Lower lobe of right lung (tissue), 2 donors: ENCODE measurements around the gene PRPSAP1. TPM values are rescaled to one million over a fixed set of nuclear protein-coding genes. Genes with fewer than 3 reads are reported as not detected.
"Not testable (repeated sequence)": the region's sequence is repeated elsewhere in the genome, so short reads cannot be mapped to it uniquely, and the experiment has no call there.

Experiments
- ATAC-seq, 2 donors: fragments of 200-7000 bp; cut with Tn5 transposase; one replicate each; pipeline ENCODE4 v1.9.1; 2020 to 2022; ENCODE audit warnings: mild to moderate bottlenecking in 2 of 2, moderate library complexity in 2 of 2
- DNase-seq: peaks from one replicate; pipeline ENCODE4 v3.0.0-alpha.2; 2020
- H3K27ac ChIP-seq: fragments of 200-600 bp; one replicate; pipeline ENCODE4 v1.8.0; 2022
- H3K27me3 ChIP-seq: fragments of 200-600 bp; one replicate; pipeline ENCODE4 v1.8.0; 2022; ENCODE audit warnings: low read depth
- H3K36me3 ChIP-seq: fragments of 200-600 bp; one replicate; pipeline ENCODE4 v1.8.0; 2022; ENCODE audit warnings: mild to moderate bottlenecking
- H3K4me1 ChIP-seq: fragments of 200-600 bp; one replicate; pipeline ENCODE4 v1.8.0; 2022
- H3K4me3 ChIP-seq: fragments of 200-600 bp; one replicate; pipeline ENCODE4 v1.8.0; 2022; ENCODE audit warnings: mild to moderate bottlenecking
- H3K9me3 ChIP-seq: fragments of 200-600 bp; one replicate; pipeline ENCODE4 v1.8.0; 2022
- CTCF ChIP-seq: fragments of 200-600 bp; IDR thresholded peaks from one replicate; pipeline ENCODE4 v1.8.0; 2022; ENCODE audit warnings: antibody characterized with exemption, mild to moderate bottlenecking
- intact Hi-C: fragments of 100-400 bp; cut with DNase I; formaldehyde crosslinking; loops from one replicate; pipeline ENCODE4 v1.11.0; 2022
- total RNA-seq: library from RNA; stranded (reverse); fragmentation: NEBNext Ultra II Directional; extraction: Animal tissue kit (Norgen Biotek cat#: 25700); gene quantifications from one replicate; pipeline ENCODE4 v1.2.1, GENCODE V29; 2021
- donor health status: DM: no; HTN: yes; CAD: no; lungs with severe emphysema.

PRPSAP1 gene
- total RNA-seq, 1 donor from 2014 or later: 70.4 TPM

- Histone ChIP-seq H3K4me3 (no peak overlapping the region), H3K27ac (no peak overlapping the region), H3K36me3 (no peaks in the 10 kb centered on the region), H3K27me3 (no peaks in the 10 kb centered on the region), H3K4me1 (peaks cover 15% of the 10 kb centered on the region), H3K9me3 (no peaks in the 10 kb centered on the region)
- ATAC-seq: no peak
- DNase-seq: no peak
- TF ChIP-seq CTCF: no peak
- intact Hi-C loops: no loop called here
These were observed 6.7 kb upstream of the PRPSAP1 start for GRCh38 chr17:76360461-76360860.

GRCh38 chr17:76359776-76360175 is 6.1 kb upstream of the PRPSAP1 start:
- H3K27ac ChIP-seq, H3K27me3 ChIP-seq, H3K4me3 ChIP-seq, ATAC-seq, H3K36me3 ChIP-seq, intact Hi-C loops, DNase-seq, H3K9me3 ChIP-seq: not testable (repeated sequence)
- H3K4me1 ChIP-seq: peaks cover 17% of the 10 kb centered on the region

- Histone ChIP-seq H3K4me1 (peaks cover 21% of the 10 kb centered on the region), H3K4me3 (no peak overlapping the region), H3K27me3 (no peaks in the 10 kb centered on the region), H3K36me3 (no peaks in the 10 kb centered on the region), H3K9me3 (no peaks in the 10 kb centered on the region), H3K27ac (no peak overlapping the region)
- intact Hi-C loops: no loop called here
- no peak for ATAC-seq
- TF ChIP-seq CTCF: no peak
- DNase-seq: no peak
These were observed 5.7 kb upstream of the PRPSAP1 start for GRCh38 chr17:76359375-76359774.

- no peak for ATAC-seq
- Histone ChIP-seq H3K36me3 (no peaks in the 10 kb centered on the region), H3K4me1 (peaks cover 17% of the 10 kb centered on the region), H3K27me3 (no peaks in the 10 kb centered on the region), H3K9me3 (no peaks in the 10 kb centered on the region), H3K27ac (no peak overlapping the region), H3K4me3 (no peak overlapping the region)
- TF ChIP-seq CTCF: no peak
- intact Hi-C loops: no loop called here
- DNase-seq: no peak
These were observed 4.0 kb upstream of the PRPSAP1 start for GRCh38 chr17:76357597-76358158.

GRCh38 chr17:76356803-76357456 is 3.2 kb upstream of the PRPSAP1 start:
- H3K4me1 ChIP-seq: peaks cover 16% of the 10 kb centered on the region
- DNase-seq (no peak), ATAC-seq (no peak)
- TF ChIP-seq CTCF: no peak
- H3K4me3 ChIP-seq: no peak overlapping the region
- H3K36me3 ChIP-seq: no peaks in the 10 kb centered on the region
- no peaks in the 10 kb centered on the region for H3K9me3 ChIP-seq
- H3K27me3 ChIP-seq: no peaks in the 10 kb centered on the region
- no peak overlapping the region for H3K27ac ChIP-seq
- intact Hi-C loops: no loop called here

GRCh38 chr17:76354747-76355310 is 1.1 kb upstream of the PRPSAP1 start:
- Histone ChIP-seq H3K36me3 (no peaks in the 10 kb centered on the region), H3K27ac (no peak overlapping the region), H3K27me3 (no peaks in the 10 kb centered on the region), H3K9me3 (no peaks in the 10 kb centered on the region), H3K4me1 (peaks cover 21% of the 10 kb centered on the region), H3K4me3 (peak overlapping the region; percentile 95)
- intact Hi-C loops: no loop called here
- DNase-seq (peak; percentile 36), ATAC-seq (no peak)
- TF ChIP-seq CTCF: no peak
